NCI-H146 (cell line): Measurements from ENCODE around the gene CEP152.

Experiments used
- DNase-seq: peaks from one replicate; lab custom pipeline; 2025; lab: John Stamatoyannopoulos, UW

Gene CEP152

DNA sequence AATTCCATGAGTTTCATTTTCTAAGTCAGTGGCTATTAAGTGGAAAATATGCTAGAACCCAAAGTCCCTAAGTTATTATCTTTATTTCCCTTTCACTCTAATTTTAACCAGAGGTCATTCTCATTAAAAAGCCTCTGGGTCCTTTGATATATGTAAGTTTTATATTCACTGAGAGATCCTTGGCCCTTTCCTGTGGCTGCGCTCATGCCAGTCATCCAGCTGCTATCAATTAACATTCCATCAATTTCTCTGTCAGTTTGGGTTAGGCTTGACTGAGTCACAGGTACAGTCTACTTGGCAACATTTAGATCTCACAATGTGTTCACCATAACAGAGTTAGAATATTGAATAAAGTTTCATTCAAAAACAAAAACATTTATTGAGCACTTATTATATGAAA, 107.3 kb downstream of the CEP152 start:
- no peak for DNase-seq

DNA sequence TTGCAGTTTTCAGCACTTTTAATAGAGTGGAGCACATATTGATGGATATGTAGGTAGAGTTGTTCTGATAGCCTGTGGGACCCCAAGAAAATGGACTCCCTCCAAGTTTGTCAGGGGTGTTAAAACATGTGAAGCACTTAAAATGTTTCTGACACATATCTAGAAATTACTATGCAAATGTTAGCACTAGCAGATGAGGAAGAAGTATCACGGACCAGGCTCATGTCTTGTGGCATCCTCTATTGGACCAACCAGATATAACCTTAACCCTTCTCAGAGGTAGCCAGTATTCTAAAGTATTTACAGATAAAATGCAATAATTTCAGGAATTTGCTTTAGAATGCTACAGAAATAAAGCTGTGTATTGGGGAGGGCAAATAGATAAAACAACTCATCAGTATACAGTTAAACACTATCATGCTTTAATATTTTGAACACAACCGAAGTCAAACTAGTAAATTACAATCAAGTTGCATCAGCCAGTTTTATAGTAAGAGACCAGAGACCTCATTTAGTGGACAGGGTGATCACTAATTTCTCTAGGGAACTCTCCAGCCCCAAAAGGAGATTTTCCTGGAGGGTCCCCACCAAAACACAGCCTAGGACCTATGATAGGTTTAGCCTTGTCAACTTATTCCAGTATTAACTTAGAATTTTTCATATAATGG, 108.2 kb downstream of the CEP152 start:
- DNase-seq: no peak

- DNase-seq: no peak
These were observed 114.1 kb downstream of the CEP152 start for GRCh38 chr15:48696627-48697312.

- DNase-seq: no peak
These were observed 114.9 kb downstream of the CEP152 start for GRCh38 chr15:48695827-48696573.

GRCh38 chr15:48695088-48695826, 115.6 kb downstream of the CEP152 start:
- no peak for DNase-seq

GRCh38 chr15:48693484-48693883, 117.4 kb downstream of the CEP152 start:
- no peak for DNase-seq

- no peak for DNase-seq
These were observed 122.4 kb downstream of the CEP152 start for GRCh38 chr15:48688493-48688892.
